Nucleus accumbens (tissue), 56 donors: Measurements from ENCODE around the gene CPLX1.
"Not testable (repeated sequence)": the region's sequence is repeated elsewhere in the genome, so short reads cannot be mapped to it uniquely, and the experiment has no call there.

Experiments used
- DNase-seq, 56 donors: peaks; one replicate each; lab custom pipeline; 2025; lab: John Stamatoyannopoulos, UW

The CPLX1 gene

GRCh38 chr4:742742-743311 is 83.1 kb downstream of the CPLX1 start:
- DNase-seq, result peak in 24 of 56 donors; percentile 9 to 70 (median 40)

- DNase-seq, result no peak
Measured at GRCh38 chr4:742096-742741, 83.7 kb downstream of the CPLX1 start.

GRCh38 chr4:740656-741282 is 85.2 kb downstream of the CPLX1 start:
- DNase-seq, result no peak

- no peak for DNase-seq
Measured at GRCh38 chr4:740011-740410, 85.9 kb downstream of the CPLX1 start.

- no peak for DNase-seq
Measured at GRCh38 chr4:739569-739968, 86.4 kb downstream of the CPLX1 start.

- DNase-seq, result no peak
Measured at GRCh38 chr4:738781-739280, 87.1 kb downstream of the CPLX1 start.

GRCh38 chr4:736561-736960 is 89.4 kb downstream of the CPLX1 start:
- DNase-seq, result not testable (repeated sequence)

- no peak for DNase-seq
Measured at GRCh38 chr4:735583-735982, 90.3 kb downstream of the CPLX1 start.
